ENCODE data around the gene LEF1. TPM values are rescaled to one million over a fixed set of nuclear protein-coding genes. Genes with fewer than 3 reads are reported as not detected.

The LEF1 gene
- polyA plus RNA-seq, 1 donor (not counting 4 experiments of a cell fraction or from before 2014, with no cell fraction given) = 1.5 TPM

DNA sequence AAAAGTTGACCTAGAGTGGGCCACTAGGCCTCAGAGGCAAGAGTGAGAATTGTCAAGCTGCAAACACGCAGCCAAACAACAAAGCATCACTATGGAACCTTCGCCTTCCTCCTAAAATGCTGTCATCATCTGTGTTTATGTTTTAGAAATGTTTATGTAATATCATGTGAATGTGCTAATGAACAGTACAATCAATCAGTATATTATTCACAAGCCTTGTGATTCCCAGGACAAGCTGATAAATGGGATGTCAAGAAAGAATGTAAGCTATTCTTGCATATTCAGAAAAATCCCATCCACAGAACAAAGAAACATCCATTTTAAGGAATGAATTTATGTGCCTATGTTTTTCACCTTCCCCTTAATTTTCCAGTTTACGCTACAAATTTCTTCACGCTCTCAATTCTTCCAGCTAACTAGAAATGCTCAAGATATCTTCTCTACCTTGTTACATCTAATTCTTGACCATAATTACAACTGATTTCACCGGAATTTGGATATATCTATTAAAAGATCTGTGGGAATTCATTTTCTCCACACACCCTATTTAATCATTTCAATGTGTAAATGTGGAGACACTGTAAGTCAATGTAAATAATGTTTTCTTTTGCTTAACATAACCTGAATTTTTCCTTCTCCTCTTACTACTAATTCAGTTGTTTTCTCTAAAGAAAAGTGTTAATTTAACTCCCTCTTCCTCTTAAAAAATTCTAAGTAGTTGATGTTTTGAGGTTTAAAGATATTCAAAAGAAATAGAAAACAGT lies 65.5 kb downstream of the LEF1 start:
- Histone ChIP-seq H3K9me1 (ENCODE audit: control insufficient read depth, extremely low read depth, insufficient read depth, low read length) (no peaks in the 10 kb centered on the region), H2AFZ (ENCODE audit: control insufficient read depth, low read length) (no peak overlapping the region), H3K9ac (ENCODE audit: control insufficient read depth, extremely low read depth, insufficient read depth, low read length) (no peak overlapping the region), H3K79me2 (ENCODE audit: control insufficient read depth, insufficient read depth, low read length) (no peaks in the 10 kb centered on the region), H3K36me3 (ENCODE audit: control insufficient read depth in 2 of 2, extremely low read depth in 1 of 2, insufficient read depth in 2 of 2, low read length in 2 of 2) (no peaks in the 10 kb centered on the region), H3K27me3 (ENCODE audit: control insufficient read depth, extremely low read depth, insufficient read depth, low read length) (no peaks in the 10 kb centered on the region), H3K4me1 (ENCODE audit: control insufficient read depth, extremely low read depth, insufficient read depth, low read length) (no peaks in the 10 kb centered on the region), H3K4me3 (ENCODE audit: control insufficient read depth in 2 of 3, extremely low read depth in 1 of 3, insufficient read depth in 2 of 3, low read depth in 1 of 3, low read length in 3 of 3) (no peak overlapping the region), H3K27ac (ENCODE audit: control insufficient read depth, insufficient read depth, low read length) (no peak overlapping the region), H3K4me2 (ENCODE audit: control insufficient read depth, extremely low read depth, insufficient read depth, low read depth, low read length) (no peak overlapping the region), H3K9me3 (ENCODE audit: control insufficient read depth, low read depth, low read length) (no peaks in the 10 kb centered on the region), H4K20me1 (ENCODE audit: control insufficient read depth, extremely low read depth, insufficient read depth, low read length) (no peaks in the 10 kb centered on the region)
- dilution Hi-C loops (cut with MboI; ENCODE audit: extremely low pct_ligation_motif_present, low sequenced_read_pairs) = no loop called here
- DNase-seq (ENCODE audit: low read depth, low spot score) = no peak
- no peak for FAIRE-seq
- TF ChIP-seq, protein P1, sequence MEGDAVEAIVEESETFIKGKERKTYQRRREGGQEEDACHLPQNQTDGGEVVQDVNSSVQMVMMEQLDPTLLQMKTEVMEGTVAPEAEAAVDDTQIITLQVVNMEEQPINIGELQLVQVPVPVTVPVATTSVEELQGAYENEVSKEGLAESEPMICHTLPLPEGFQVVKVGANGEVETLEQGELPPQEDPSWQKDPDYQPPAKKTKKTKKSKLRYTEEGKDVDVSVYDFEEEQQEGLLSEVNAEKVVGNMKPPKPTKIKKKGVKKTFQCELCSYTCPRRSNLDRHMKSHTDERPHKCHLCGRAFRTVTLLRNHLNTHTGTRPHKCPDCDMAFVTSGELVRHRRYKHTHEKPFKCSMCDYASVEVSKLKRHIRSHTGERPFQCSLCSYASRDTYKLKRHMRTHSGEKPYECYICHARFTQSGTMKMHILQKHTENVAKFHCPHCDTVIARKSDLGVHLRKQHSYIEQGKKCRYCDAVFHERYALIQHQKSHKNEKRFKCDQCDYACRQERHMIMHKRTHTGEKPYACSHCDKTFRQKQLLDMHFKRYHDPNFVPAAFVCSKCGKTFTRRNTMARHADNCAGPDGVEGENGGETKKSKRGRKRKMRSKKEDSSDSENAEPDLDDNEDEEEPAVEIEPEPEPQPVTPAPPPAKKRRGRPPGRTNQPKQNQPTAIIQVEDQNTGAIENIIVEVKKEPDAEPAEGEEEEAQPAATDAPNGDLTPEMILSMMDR (optimal IDR thresholded peaks at IDR 0.05 in 1 of 3, IDR thresholded peaks at IDR 0.05 in 1 of 3, conservative IDR thresholded peaks at IDR 0.05 in 1 of 3; ENCODE audit: extremely low read depth in 1 of 3, insufficient read depth in 2 of 3, low read length in 3 of 3) = no peak
- no peak for TF ChIP-seq EZH2 (IDR thresholded peaks at IDR 0.05; ENCODE audit: low read length)

DNA sequence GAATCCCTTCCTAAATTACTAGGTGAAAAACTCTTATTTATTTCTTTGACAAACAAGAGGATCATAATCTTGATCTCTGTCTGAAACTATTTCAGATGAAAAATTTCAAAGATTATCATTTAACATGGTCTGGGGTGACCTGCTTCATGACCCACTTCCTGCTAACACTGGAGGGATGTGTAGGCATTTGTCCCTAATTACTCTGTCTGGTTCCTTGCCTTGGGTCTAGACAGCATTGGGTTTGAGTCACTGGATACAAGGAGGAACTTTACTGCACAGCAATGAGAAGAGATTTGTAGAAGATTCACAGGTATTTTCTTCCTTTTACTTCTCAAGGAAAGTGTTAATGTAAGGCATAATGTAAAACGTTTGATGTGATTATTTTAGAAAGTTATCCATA lies 67.9 kb downstream of the LEF1 start:
- no peak overlapping the region for H3K27ac ChIP-seq (ENCODE audit: control insufficient read depth, insufficient read depth, low read length)
- no peaks in the 10 kb centered on the region for H3K9me3 ChIP-seq (ENCODE audit: control insufficient read depth, low read depth, low read length)
- H3K9me1 ChIP-seq (ENCODE audit: control insufficient read depth, extremely low read depth, insufficient read depth, low read length) = no peaks in the 10 kb centered on the region
- no peak for FAIRE-seq
- TF ChIP-seq EZH2 (IDR thresholded peaks at IDR 0.05; ENCODE audit: low read length) = no peak
- TF ChIP-seq, protein P1 (optimal IDR thresholded peaks at IDR 0.05 in 1 of 3, IDR thresholded peaks at IDR 0.05 in 1 of 3, conservative IDR thresholded peaks at IDR 0.05 in 1 of 3; ENCODE audit: extremely low read depth in 1 of 3, insufficient read depth in 2 of 3, low read length in 3 of 3) = no peak
- no peaks in the 10 kb centered on the region for H3K27me3 ChIP-seq (ENCODE audit: control insufficient read depth, extremely low read depth, insufficient read depth, low read length)
- dilution Hi-C loops (cut with MboI; ENCODE audit: extremely low pct_ligation_motif_present, low sequenced_read_pairs) = no loop called here
- no peaks in the 10 kb centered on the region for H3K79me2 ChIP-seq (ENCODE audit: control insufficient read depth, insufficient read depth, low read length)
- no peak overlapping the region for H2AFZ ChIP-seq (ENCODE audit: control insufficient read depth, low read length)
- H3K4me3 ChIP-seq (ENCODE audit: control insufficient read depth in 2 of 3, extremely low read depth in 1 of 3, insufficient read depth in 2 of 3, low read depth in 1 of 3, low read length in 3 of 3) = no peak overlapping the region
- H3K4me1 ChIP-seq (ENCODE audit: control insufficient read depth, extremely low read depth, insufficient read depth, low read length) = no peaks in the 10 kb centered on the region
- H3K4me2 ChIP-seq (ENCODE audit: control insufficient read depth, extremely low read depth, insufficient read depth, low read depth, low read length) = no peak overlapping the region
- no peaks in the 10 kb centered on the region for H3K36me3 ChIP-seq (ENCODE audit: control insufficient read depth in 2 of 2, extremely low read depth in 1 of 2, insufficient read depth in 2 of 2, low read length in 2 of 2)
- no peak for DNase-seq (ENCODE audit: low read depth, low spot score)
- H3K9ac ChIP-seq (ENCODE audit: control insufficient read depth, extremely low read depth, insufficient read depth, low read length) = no peak overlapping the region
- no peaks in the 10 kb centered on the region for H4K20me1 ChIP-seq (ENCODE audit: control insufficient read depth, extremely low read depth, insufficient read depth, low read length)
